COR-L47 (cell line): ENCODE data around the gene ACAN.

Experiments
- DNase-seq: peaks from one replicate; lab custom pipeline; 2025; lab: John Stamatoyannopoulos, UW

ACAN gene

DNA sequence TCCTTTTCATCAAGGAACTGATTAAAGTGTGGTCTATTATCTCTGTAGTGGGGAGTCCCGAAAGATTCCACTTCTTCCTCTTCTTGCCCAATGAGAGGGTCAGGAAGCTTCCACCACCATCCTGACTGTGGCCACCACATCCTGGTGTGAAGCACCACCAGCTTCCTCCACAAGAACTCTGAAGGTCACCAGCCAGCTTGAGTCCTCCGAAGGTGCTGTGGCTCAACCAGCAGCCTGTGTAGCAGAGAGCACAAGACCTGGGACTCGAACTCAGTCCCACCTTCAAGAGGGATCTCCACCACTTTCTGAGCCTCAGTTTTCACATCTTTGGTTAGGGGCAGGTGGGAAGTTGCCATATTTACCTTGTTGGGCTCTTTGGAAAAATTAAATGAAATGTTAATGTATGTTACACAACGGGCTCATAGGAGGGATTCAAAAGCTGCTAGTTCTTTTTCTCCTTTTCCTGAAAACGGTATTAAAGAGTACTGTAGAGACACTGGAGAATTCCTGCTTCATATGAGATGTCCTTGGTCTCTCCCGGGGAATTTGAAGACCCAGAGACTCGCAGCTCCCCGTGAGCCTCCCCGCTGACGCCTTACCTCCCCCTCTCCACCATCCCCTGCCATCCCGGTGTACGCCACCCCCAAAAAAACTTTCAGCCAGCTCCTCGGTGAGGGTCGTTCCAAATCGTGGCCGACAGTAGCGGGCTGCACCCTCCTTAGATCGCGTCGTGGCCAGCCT, 816 bp upstream of the ACAN start:
- no peak for DNase-seq

DNA sequence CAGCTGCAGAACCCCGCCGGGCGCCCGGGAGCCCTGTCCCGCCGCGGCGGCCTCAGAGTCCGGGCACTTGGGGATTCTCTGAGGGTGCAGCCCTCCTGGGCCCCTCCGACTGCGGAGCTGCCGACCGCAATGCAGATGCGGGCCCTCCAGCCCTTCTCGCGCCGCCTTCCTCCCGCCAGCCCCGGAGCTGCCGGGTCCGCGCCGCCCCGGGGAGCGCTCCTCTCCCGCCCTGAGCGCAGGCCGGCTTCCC, 320 bp upstream of the ACAN start:
- no peak for DNase-seq

DNA sequence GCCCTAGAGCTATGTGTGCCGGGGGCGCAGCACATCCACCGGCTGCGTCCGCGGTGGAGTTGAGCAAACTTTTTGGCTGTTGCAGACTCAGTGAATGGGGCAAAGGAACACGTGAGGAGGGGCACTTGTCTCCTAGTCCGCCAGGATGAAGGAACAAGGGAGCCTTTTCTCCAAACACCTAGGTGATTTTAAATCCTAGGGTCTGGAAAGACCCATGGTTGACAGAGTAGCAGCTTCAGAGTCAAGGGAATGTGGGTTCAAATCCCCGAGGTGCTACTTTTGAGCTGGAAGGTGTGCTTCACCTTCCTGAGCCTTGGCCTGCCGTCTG, 648 bp downstream of the ACAN start:
- DNase-seq = no peak

DNA sequence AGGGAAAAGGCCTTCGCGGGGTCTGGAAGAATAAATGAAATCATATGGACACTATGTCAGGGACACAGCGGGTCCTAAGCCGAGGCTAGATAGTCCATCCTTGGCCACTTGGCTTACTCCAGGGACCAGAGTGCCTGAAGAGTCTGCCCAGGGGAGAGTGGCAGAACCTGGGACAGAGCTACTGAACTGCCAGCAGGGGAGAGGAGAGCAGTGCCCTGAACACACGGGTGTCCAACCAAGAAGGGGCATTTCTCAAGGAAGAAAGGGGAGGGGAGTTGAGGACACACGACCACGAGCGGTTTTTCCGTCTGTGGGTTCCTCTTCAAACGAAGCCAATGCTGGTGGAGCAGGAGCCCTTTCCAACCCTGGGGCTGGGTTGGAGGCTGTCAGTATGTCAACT, 1.0 kb downstream of the ACAN start:
- no peak for DNase-seq

DNA sequence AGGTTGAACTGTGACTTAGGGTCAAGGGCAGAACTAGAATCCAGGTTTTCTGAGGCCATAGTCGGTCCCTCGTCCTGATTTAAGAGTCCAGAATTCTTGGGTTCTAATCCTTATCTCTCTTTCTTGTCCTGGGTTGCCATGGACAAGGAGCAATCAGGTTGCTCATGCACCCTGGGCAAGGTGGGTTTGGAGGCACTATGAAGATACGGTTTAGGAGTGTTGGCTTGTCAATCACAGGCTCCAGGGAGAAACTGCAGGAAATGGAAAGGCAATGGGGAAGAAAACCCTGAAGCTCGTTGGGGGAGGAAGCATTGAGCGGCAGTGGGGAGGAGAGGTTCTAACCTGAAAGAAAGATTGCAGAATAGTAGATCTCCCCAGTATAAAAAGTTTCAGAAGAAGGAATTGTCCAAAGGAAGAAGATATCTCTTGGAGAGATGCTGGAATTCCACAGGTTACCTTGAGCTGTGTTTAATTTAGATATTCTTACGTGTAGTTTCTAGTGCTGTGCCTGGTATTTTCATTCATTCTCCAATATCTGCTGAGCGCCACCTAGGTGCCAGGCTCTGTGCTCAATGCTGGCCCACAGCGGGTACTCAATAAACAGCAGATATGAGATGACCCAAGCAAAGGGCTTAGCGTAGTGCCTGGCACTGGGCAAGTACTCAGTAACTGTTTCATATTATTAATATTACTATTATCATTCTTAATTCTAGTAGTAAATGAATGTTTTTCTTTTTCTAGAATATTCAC, 2.0 kb downstream of the ACAN start:
- no peak for DNase-seq

DNA sequence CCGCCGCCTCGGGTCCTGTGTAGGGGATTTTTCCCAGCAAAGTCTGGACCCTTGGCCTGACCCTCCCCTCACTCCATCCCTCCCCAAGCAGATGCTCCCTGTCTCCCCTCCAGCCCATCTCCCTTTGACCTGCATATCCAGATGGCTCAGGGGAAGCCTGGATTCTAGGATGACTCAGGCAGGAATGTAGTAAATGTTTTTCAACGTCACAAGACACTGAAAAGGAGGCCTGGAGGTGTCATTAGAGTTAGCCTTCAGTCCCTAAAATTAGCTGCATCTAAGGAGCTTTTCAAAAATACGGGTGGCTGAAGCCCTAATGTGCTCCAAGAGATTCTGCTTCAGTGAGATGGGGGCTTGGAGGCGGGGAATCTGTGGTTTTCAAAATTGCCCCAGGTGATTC, 7.2 kb downstream of the ACAN start:
- no peak for DNase-seq

DNA sequence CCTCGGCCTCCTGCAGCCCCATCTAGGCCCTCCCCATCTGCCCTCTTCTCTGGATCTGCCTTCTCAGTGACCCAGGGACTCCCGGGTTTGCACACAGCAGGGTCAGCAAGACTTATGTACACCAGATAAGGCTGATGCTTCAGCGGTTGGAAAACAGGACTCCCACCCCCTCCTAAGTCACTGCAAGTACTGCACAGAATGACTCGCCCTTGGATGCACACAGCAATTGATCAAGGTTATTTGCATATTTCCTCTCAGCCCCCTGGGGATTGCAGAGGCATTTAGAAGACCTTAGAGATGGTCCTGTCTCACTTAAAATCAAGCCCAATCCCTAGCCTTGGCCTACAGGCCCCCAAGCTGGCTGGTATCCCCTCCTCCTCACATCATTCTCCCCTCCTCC, 8.9 kb downstream of the ACAN start:
- no peak for DNase-seq

DNA sequence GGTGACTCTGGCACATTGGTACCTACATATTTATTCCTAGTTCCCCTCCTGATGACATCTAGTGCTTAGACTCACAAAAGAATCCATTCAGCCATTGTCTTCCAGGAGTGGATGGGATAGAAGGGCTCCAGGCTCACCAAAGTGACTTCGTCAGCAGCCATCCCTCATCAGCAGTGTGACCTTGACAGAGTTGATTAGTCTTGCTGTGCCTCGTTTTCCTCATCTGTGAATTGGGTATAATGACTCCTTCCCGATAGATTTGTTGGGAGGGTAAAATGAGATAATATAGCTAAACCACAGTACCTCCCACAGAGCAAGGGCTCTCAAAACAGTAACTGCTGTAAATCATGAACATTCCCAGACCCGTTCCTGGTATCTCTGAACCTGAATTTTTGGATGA, 10.7 kb downstream of the ACAN start:
- no peak for DNase-seq

DNA sequence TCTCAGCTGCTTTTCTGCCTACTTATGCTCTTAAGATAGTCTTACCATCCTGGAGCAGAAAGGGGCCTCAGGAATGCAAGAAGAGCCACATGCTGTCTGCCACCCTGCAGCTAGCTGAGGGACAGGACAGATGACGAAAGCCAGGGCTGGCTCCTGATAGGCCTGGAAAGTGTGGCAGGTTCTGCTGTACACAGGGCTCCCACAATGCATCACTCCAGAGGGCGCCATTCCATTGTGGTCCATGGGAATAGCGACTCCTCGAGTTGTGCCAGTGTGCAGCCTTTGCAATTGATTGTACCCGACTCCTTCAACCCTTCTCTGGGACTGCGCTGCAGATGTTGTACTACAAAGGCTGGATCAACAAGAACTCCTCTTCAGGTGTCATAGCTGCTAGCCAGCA, 11.2 kb downstream of the ACAN start:
- DNase-seq = no peak

DNA sequence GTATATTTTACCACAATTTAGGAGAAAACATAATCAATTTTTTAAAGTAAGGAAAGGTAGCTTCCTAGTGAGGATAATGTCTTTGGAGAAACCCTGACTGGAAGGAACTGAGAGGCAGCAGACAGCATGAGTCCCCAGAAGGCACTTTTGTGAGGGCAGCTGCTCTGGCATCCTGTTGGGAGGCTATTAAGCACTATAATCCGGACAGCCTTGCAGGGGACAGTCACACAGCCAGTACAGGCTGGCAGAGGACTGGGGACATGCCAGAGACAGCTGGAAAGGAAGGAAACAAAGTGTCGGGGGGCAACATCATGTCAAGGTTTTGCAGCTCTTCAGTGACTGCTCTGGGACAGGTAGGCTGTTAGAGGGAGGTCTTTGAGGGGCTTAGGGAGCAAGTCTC, 15.7 kb downstream of the ACAN start:
- DNase-seq = no peak

DNA sequence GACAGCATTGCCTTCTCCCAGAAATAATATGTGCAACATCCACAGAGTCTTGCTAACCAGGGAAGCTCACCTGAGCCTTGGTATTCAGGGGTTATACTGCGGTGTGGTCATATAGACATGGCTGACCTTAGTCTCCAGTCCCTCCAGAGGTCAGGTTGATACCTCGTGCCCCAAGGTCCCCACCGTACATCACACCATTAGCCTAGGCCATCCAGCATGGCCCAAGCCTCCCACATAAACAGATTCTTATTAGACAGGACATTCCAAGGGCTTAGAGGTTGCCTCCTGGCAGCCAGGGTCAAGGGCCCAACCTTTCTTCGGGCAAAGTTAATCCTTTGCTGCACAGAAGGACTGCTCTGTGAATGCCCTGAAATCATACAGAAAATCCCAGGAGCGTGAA, 18.8 kb downstream of the ACAN start:
- DNase-seq = no peak

DNA sequence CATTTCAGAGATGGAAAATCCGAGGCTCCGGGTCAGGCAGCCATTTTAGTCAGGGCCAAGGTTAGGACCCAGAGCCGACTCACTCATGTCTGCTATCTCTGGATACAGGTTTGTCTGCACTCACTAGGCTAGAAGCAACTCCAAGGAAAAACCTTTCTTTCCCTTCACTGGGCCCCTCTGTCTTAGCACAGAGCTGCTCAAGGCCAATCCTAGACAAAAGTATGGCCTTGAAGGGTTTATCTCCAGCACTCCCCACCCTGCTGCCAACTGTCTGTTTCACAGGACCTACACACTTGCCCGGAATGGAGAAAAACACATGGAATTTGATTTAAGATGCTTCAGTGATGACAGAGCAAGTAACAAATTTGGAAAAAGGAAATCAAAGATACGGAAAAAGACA, 25.6 kb downstream of the ACAN start:
- no peak for DNase-seq

DNA sequence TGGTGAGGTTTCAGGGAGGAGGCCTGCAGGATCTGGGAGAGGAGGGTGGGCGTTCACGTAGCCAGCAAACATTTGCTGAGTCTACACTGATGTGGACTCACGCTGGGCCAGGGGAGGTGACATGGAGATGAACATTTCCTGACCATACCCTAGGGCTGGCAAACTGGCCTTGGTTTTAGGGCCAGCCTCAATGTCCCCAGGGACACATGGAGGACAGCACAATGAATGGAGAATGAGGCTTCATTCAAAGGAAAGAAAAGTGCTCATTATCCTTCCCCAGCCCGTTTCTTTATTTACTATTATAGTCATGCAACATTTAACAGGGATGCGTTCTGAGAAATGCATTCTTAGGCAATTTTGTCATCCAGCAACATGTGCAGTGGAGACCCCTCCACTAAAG, 26.8 kb downstream of the ACAN start:
- DNase-seq = no peak

DNA sequence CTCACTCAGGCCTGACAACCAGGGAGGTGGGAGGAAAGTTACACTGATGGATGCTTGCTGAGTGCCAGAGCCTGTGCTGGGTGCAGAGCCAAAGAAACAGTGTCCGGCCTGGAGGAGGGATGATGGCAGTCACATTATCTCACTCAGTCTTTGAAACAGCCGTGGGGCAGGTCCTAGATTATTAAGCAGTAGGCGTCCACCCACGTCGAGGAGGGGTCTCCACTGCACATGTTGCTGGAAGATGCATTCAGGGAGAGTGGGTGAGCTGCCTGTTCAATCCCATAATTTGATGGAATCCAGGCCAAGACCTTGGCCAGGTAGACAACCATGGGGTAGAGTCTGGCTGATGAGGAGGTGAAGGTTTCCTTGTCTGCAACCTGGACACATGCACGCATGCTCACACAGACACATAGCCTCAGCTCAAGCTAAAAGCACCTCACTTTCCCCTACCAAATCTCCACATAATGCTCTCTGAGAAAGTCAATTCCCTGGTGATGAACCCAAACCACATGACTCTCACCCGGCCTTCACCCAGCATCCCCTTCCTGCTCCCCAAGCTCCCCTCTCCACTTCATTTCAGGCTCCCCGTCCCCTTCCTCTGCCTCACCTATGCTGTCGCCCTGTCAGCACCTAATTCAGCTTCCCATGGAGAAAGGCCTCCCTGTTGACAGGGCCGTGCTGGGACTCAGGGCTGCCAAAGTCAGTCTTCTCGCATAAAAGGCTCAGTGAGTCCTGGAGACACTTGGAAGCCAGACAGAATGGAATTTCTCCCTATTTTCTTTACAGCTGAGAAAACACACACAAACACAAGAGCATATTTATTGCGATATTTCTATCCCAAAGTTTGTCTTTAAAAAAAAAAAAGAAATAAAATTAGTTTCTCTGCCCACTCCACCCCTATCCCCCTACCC, 29.8 kb downstream of the ACAN start:
- DNase-seq = no peak

DNA sequence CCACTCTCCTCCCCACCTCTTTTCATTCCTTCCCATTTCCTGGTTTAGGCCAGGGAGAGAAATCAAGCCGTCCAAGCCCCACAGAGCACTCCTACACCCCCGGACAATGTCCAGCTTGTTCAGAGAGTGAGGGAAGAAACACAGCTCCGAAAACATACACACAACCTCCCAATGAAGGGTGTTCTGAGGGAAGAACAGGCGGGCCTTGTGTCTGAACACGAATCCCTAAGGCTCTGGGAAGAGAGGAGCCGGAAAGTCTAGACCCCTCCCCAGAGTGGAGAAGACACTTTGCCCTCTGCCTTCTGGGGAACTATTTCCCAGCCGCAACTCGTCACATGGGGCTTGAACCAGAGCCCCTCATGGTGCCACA, 30.5 kb downstream of the ACAN start:
- no peak for DNase-seq

DNA sequence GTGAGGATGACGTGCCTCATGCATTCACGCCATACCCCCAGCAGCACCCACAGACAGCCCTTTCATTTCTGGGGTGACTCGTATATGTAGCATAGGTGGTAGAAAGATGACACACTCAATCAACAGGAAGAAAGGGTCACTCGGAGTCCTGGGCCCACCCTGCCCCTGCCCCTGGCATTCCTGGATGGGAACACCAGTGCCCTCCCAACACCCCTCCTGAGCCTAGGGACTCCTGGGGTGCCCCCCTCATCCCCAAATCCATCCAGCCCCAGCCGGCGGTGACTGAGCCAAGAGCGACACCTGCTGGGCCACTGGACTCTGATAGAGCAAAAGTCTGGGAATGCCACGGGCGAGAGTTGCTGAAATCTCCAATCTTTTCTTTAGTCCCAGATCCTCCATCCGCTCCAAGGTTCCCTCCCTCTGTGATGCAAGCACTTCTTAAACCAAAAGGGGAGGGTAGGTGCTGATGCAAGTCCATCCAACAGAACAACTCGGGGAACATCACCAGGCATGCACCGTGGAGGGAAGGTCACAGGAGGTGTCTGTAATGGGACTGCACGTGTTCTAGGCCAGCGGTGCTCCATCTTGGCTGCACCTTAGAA, 31.1 kb downstream of the ACAN start:
- DNase-seq = no peak

DNA sequence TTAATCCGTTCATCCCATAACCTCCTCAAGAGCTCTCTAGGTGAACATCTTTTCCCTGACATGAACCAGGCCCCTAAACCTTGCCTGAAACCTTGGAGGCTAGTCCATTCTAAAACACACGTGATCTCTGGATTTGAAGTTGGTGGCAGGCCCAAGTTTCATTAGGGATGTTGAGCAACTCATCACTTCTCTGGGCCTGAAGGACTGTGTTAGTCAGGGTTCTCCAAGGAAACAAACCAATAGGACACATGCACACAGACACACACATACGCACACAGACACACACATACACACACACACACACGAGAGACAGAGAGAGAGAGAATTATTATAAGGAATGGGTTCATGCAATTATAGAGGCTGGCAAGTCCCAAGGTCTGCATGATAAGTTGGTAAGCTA, 31.9 kb downstream of the ACAN start:
- DNase-seq = no peak

DNA sequence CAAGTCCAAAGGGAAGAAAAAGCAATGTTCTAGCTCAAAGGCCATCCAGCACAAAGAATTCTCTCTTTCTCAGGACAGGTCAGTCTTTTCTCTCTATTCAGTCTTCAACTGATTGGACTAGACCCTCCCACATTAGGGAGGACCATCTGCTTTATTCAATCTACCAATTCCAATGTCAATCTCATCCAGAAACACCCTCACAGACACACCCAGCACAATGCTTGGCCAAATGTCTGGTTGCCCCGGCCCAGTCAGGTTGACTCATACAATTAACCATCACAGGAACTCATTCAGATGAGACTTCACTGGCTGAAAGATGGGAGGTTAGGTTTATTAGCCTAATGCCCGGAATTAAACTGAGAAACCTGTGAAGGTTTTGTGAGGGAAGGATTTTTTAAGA, 32.4 kb downstream of the ACAN start:
- no peak for DNase-seq

DNA sequence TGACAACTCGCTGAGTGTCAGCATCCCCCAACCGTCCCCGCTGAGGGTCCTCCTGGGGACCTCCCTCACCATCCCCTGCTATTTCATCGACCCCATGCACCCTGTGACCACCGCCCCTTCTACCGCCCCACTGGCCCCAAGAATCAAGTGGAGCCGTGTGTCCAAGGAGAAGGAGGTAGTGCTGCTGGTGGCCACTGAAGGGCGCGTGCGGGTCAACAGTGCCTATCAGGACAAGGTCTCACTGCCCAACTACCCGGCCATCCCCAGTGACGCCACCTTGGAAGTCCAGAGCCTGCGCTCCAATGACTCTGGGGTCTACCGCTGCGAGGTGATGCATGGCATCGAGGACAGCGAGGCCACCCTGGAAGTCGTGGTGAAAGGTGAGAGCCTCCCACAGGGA, 35.4 kb downstream of the ACAN start:
- DNase-seq = no peak

DNA sequence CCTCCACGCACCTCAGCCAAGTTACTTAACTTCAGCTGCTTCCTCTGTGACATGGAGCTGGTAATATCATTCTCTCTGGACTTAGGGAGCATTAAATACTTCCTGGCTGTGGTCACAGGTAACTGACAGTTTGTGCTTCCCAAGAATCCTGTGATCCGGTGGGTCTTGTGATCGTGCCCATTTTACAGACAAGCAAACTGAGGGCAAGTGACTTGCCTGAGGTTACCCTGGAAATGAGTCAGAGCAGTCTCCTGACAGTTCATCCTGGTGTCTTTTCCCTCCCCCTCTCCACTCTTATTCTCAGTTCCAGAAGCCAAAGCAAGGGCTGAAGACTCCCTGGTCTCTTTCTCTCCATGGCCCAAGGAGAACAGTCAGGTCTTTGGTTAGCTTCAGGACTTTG, 35.9 kb downstream of the ACAN start:
- DNase-seq = no peak

DNA sequence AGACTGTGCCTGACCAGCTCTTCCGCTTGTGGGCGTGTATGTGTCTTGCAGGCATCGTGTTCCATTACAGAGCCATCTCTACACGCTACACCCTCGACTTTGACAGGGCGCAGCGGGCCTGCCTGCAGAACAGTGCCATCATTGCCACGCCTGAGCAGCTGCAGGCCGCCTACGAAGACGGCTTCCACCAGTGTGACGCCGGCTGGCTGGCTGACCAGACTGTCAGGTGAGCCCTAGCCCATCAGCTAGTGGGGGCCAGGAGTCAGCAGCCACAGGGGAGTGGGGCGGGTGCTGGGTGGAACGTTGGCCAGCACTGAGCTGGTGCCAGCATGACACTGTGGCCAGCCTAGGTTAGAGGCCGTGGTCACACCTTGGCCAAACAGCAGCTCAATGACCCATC, 36.7 kb downstream of the ACAN start:
- DNase-seq = no peak

DNA sequence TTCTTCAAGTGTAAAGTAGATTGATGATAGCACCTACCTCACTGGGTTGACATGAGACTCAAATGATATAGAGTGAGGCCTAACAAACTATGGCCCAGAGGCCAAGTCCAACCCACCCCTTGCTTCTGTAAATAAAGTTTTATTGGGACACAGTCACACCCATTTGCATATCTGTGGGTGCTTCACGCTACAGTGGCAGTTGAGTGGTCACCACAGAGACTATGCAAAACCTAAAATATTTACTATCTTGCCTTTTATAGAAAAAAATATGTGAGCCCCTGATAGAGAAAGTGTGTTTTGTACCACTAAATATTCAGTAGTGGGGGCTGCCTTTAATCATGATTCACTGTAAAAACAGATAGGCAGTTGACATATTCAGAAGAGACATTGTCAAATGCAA, 38.0 kb downstream of the ACAN start:
- no peak for DNase-seq

DNA sequence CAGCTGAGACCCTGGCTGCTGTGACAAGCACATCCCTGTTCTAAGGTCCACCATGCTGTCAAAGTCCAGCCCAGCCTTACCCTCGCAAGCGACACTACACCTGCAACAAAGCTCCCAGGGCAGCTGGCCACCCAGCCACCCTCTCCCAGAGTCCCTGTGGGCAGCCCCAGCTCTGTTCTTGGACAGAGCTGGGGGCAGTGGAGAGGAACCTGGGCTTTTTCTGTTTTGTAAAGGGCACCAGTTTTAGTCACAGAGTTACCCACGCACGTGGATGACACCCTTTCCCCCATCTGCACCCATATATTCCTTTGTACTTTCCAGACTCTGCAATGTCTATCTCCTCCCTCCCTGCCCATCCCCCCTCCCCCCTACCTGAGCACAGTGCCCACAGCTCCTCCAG, 38.9 kb downstream of the ACAN start:
- DNase-seq = no peak
